Measurements from ENCODE around the gene KIF13A. TPM values are rescaled to one million over a fixed set of nuclear protein-coding genes. Genes with fewer than 3 reads are reported as not detected.
"Not testable (repeated sequence)": the region's sequence is repeated elsewhere in the genome, so short reads cannot be mapped to it uniquely, and the experiment has no call there.

The KIF13A gene
- total and polyA plus RNA-seq, 9 of the 15 experiments (the other 6 are each of a cell fraction or from before 2014, with no cell fraction given) = 3.6 to 44.3 (median 29.7) TPM

DNA sequence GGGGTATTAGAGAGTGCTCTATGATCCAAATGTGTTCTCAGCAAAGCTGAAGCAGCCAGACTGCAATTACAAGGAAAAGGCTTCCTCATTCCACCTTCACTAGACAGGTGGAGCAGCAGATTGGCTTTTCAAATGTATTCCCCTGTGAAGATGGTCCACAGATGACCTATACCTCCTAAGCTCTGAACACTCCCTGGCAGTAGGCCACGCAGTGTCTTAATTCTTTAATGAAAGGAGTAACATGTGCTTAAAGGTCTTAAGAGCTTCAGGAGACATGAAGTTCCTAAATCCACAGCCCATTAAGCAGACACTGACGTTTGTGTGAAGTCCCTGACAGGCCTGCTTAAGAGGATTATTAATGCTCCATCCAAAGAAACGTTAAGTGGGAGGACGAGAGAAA, 141.8 kb downstream of the KIF13A start (continued):
- TF ChIP-seq, protein P1, sequence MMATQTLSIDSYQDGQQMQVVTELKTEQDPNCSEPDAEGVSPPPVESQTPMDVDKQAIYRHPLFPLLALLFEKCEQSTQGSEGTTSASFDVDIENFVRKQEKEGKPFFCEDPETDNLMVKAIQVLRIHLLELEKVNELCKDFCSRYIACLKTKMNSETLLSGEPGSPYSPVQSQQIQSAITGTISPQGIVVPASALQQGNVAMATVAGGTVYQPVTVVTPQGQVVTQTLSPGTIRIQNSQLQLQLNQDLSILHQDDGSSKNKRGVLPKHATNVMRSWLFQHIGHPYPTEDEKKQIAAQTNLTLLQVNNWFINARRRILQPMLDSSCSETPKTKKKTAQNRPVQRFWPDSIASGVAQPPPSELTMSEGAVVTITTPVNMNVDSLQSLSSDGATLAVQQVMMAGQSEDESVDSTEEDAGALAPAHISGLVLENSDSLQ (IDR thresholded peaks at IDR 0.05) = peak; percentile 25; the same call in 1 of the 2 replicates
- TF ChIP-seq ZNF507 (tag; conservative IDR thresholded peaks at IDR 0.05) = no peak
- TF ChIP-seq MEIS2 (IDR thresholded peaks at IDR 0.05; ENCODE audit: partially characterized antibody) = peak; percentile 49
- TF ChIP-seq FUS (optimal IDR thresholded peaks at IDR 0.05; ENCODE audit: low read depth, low read length) = no peak
- TF ChIP-seq MXI1 (IDR thresholded peaks at IDR 0.05; ENCODE audit: low read depth, low read length) = no peak
- no peak for TF ChIP-seq SAFB2 (IDR thresholded peaks at IDR 0.05; ENCODE audit: borderline replicate concordance, low read depth, low read length, severe bottlenecking)
- TF ChIP-seq WHSC1 (IDR thresholded peaks at IDR 0.05; ENCODE audit: low read length) = peak; percentile 56
- TF ChIP-seq FOXP1 (CRISPR knock-in tag; IDR thresholded peaks at IDR 0.05) = no peak
- TF ChIP-seq TEAD4 (IDR thresholded peaks at IDR 0.05; ENCODE audit: low read length) = peak; percentile 32; the same call in 1 of the 2 replicates
- no peak for TF ChIP-seq TEAD4 (CRISPR knock-in tag; IDR thresholded peaks at IDR 0.05; ENCODE audit: borderline replicate concordance)

DNA sequence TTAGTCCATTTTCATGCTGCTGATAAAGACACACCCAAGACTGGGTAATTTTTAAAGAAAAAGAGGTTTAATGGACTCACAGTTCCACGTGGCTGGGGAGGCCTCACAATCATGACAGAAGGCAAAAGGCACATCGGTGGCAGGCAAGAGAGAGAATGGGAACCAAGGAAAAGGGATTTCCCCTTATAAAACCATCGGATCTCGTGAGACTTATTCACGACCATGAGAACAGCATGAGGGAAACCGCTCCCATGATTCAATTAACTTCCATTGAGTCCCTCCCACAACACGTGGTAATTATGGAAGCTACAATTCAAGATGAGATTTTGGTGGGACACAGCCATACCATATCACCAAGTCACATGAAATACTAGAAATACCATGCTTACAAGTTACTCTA, 142.5 kb downstream of the KIF13A start:
- Histone ChIP-seq H3K36me3 (ENCODE audit: control insufficient read depth, insufficient read depth, low read length) (peaks cover 33% of the 10 kb centered on the region; the same call in 1 of the 3 replicates), H3K4me1 (replicated peaks in 1 of 2; ENCODE audit: control insufficient read depth in 2 of 2, insufficient read depth in 2 of 2, low read length in 2 of 2) (peaks cover 14 to 47% of the 10 kb centered on the region in 2 experiments), H3K27ac (ENCODE audit: extremely low read depth, low read depth, low read length) (peak overlapping the region; percentile 60), H2AFZ (ENCODE audit: low read depth, low read length) (peak overlapping the region; percentile 30; the same call in 1 of the 2 replicates)
- H3K27me3 ChIP-seq (ENCODE audit: control insufficient read depth in 2 of 2, insufficient read depth in 2 of 2, low read length in 2 of 2); H3K9me3 ChIP-seq (replicated peaks; ENCODE audit: control insufficient read depth, insufficient read depth, low read depth, low read length); H4K20me1 ChIP-seq (replicated peaks; ENCODE audit: control insufficient read depth, insufficient read depth, low read length); H3K79me2 ChIP-seq (ENCODE audit: control insufficient read depth, insufficient read depth, low read length); H3K4me2 ChIP-seq (ENCODE audit: insufficient read depth, low read length); H3K4me3 ChIP-seq; DNase-seq (ENCODE audit: extremely low read depth in 1 of 4, low spot score in 3 of 4); ATAC-seq; CTCF ChIA-PET (ENCODE audit: low intra/inter-chr PET ratio); FAIRE-seq; BruUV-seq (replicated peaks); H3K9ac ChIP-seq (ENCODE audit: insufficient read depth in 1 of 2, low read depth in 2 of 2, low read length in 2 of 2); in situ Hi-C loops (cut with MboI); H3K9me1 ChIP-seq (ENCODE audit: control insufficient read depth, insufficient read depth, low read length): not testable (repeated sequence)
- POLR2A ChIA-PET = interaction anchor here (0.8 to 1.6 kb wide), 3 partner anchors 11 to 91 kb away, joined by 3 to 4 read pairs (median 4); no protein-coding TSS in a partner anchor
- 66% methylated on average over 7 of the region's 7 CpGs for WGBS (ENCODE audit: insufficient coverage, low coverage, missing lambda C conversion rate)
- intact Hi-C loops (cut with micrococcal nuclease) = loop anchor here (5.0 kb wide), 2 partner anchors 117 to 307 kb away; no protein-coding TSS in a partner anchor
- TF ChIP-seq MECOM (CRISPR knock-in tag; IDR thresholded peaks at IDR 0.05) (0 out of 2 replicates have a peak, but pooled peaks have one; percentile 12), ZNF766 (CRISPR knock-in tag; conservative IDR thresholded peaks at IDR 0.05) (peak; percentile 78; the same call in 1 of the 2 replicates)
- TF ChIP-seq, protein P2, sequence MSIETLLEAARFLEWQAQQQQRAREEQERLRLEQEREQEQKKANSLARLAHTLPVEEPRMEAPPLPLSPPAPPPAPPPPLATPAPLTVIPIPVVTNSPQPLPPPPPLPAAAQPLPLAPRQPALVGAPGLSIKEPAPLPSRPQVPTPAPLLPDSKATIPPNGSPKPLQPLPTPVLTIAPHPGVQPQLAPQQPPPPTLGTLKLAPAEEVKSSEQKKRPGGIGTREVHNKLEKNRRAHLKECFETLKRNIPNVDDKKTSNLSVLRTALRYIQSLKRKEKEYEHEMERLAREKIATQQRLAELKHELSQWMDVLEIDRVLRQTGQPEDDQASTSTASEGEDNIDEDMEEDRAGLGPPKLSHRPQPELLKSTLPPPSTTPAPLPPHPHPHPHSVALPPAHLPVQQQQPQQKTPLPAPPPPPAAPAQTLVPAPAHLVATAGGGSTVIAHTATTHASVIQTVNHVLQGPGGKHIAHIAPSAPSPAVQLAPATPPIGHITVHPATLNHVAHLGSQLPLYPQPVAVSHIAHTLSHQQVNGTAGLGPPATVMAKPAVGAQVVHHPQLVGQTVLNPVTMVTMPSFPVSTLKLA (conservative IDR thresholded peaks at IDR 0.05) = 0 out of 4 replicates have a peak, but pooled peaks of 1 of the 2 experiments have one; percentile 29
- TF ChIP-seq, protein P3, sequence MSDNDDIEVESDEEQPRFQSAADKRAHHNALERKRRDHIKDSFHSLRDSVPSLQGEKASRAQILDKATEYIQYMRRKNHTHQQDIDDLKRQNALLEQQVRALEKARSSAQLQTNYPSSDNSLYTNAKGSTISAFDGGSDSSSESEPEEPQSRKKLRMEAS (CRISPR knock-in tag; IDR thresholded peaks at IDR 0.05) = 0 out of 2 replicates have a peak, but pooled peaks have one; percentile 42
